GM12892 (cell line): ENCODE data around the gene CD8B. TPM values are rescaled to one million over a fixed set of nuclear protein-coding genes. Genes with fewer than 3 reads are reported as not detected.
"Not testable (repeated sequence)": the region's sequence is repeated elsewhere in the genome, so short reads cannot be mapped to it uniquely, and the experiment has no call there.

Source experiments
- DNase-seq: peaks from one replicate; pipeline ENCODE4 v3.0.0; 2011; ENCODE audit not compliant: insufficient read length
- FAIRE-seq: peaks from 2 replicates; lab custom pipeline; 2011; peaks lifted over from hg19 to GRCh38; lab: Jason Lieb, UNC
- polyA plus RNA-seq: library from polyadenylated mRNA; unstranded; fragments of >200 nt; gene quantifications from one replicate; pipeline ENCODE4 v1.2.1, GENCODE V29; 2012; ENCODE audit warnings: missing spikeins, inconsistent platforms; ENCODE audit not compliant: missing spikeins

CD8B gene
- polyA plus RNA-seq, result not detected

DNA sequence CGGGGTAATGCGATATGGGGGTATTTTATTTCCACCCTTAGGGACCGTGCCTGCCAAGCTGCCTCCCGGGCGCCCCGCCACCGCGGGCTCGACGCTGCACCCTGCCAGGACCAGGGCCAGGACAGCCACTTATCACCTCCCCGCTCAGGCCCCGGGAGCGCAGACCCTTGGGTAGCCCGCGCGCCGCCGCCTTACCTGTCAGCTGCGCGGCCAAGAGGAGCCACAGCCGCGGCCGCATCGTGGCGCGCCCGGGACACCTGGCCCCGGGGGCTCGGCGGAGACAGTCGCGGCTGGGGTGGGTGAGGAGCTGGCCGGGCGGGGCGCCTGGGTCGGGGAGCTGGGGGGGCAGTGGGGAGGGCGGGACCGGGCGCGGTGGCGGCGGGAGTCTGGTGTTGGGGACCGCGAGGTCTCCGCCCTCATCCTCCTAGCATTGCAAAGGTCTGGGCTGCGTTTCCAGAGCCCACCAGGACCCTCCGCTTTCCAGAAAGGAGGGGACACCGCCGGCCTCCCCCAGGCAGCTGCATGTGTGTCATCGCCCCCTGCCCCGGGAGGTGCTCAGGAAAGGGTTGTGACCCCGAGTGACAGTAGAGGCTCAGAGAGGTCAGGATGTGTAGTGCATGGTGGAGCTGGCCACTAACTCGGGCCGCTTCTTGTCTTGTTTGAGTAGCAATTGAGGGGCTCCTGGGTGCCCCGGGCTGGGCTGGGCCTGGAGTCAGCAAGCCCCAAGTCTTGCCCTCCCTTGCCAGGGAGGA, at the start of gene CD8B:
Gene CD8B (minus strand): TSS at position 259 of the 752 bp plus-strand sequence. CDS start 21 bp downstream, at position 238.
- not testable (repeated sequence) for FAIRE-seq, DNase-seq

DNA sequence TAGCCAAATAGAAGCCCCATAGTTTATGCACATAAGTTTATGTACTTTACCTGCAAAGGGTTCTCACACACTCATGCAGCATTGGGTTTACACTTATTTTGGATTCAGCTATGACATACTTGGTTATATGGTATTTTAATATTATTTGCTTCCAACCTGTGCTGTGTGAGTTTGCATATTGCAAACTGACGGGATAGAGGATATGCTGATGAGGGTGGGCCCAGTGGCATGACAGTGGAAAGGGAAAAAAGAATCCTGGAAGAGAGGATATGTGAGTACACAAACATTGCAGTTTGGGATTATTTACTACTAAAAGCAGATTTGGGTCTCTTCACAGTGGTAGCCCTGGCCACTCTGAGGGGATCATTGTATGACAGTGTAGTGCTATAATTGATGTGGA, 44.2 kb upstream of the CD8B start:
- FAIRE-seq, DNase-seq: not testable (repeated sequence)

DNA sequence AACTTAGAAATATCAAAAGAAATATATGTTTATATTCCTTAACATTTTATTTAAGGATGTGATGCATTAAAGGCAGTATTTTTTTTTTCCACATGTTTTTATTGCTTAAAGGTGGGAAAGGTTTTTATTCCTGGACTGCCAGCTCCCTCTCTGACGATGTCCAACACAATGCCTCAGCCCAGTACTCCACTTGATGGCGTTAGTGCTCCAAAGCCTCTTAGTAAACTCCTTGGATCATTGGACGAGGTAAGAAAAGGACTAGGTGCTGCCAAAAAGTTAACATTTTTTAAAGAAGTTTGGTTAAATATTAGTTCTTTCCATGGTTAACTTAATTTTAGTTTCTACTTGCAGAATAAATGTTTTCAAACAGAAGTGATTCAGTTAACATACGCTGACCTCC, 39.0 kb upstream of the CD8B start:
- not testable (repeated sequence) for FAIRE-seq, DNase-seq

- FAIRE-seq, DNase-seq: not testable (repeated sequence)
These were observed 24.3 kb upstream of the CD8B start for GRCh38 chr2:86886026-86886425.

- FAIRE-seq, result not testable (repeated sequence)
These were observed 21.2 kb upstream of the CD8B start for GRCh38 chr2:86882865-86883264.

DNA sequence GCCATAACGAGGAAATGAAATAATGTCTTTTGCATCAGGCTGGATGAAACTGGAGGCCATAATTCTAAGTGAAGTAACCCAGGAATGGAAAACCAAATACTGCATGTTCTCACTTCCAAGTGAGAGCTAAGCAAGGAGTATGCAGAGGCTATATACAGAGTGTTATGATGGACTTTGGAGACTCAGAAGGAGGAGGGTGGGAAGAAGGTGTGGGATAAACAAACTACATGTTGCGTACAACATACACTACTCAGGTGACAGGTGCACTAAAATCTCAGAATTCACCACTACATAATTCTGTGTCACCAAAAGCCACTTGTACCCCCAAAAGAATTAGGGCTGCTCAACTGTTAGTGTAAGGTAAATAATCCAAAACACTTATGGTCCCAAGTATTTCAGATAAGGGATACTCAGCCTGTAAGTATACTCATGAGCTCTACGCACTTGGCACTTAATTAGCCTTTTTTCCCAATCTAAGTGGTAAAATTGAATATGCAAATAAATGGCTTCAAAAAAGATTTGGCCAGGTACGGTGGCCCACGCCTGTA, 20.5 kb upstream of the CD8B start:
- FAIRE-seq, DNase-seq: not testable (repeated sequence)

More at GRCh38 chr2:86882865-86883264, 21.2 kb upstream of the CD8B start:
- not testable (repeated sequence) for DNase-seq

DNA sequence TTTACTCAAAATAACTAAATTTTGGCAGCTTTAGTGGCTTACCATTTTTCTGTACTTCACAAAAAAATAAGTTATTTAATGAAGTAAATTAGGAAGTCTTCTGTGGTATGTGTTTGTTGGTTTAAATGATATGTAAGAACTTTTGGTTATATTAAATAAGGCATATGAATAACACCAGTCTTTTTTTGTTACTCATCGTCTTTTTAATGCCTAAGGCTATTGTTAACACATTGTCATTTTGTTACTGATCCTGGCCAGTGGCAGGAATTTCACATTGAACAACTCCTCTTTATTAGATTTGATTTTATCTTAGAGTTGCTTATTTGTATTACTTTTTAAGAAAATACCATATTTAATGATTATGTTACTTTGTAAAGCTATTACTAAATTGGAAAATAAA, 17.3 kb upstream of the CD8B start:
- DNase-seq, FAIRE-seq: not testable (repeated sequence)

GRCh38 chr2:86870941-86871340, 9.3 kb upstream of the CD8B start:
- not testable (repeated sequence) for FAIRE-seq, DNase-seq

DNA sequence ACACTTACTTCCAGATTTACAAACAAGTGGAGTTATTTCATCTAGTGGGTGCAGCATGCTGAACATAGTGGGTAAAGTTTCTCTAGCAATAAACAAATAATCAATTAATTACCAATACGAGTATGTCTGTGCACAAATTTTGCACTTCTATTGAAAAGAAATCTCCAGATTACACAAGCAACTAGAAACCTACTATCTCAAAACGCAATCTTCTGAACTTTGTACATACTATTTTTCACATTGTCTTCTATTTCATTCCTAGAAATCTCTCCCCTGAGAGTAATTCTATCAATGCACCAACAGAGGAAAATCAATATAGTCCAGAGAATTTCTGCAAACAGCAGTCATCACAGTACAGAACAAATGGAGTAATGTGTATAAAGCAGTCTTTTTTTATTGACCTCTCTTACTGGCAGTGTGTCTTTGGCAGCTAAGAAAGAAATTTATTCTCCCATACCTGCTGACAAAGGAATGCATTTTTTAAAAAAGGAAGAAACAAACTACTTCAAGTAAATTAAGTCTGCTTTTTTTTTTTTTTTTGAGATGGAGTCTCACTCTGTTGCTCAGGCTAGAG, 7.3 kb upstream of the CD8B start:
- FAIRE-seq, result not testable (repeated sequence)

DNA sequence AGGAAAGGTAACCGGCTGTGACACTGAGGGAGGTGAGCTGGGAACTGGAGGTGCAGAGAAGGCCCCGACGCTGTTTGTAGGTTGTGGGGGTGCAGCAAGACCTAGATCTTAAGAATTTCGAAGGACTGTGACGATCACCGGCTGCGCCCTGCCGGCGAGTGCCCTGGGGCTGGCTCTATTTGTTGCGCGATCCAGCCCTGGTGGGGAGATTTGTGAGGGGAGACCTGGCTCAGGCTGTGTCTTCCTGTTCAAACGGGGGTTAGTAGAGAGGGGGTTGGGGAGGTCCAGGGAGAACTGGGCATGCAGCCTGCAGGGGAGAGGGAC, 656 bp upstream of the CD8B start:
- not testable (repeated sequence) for FAIRE-seq, DNase-seq

More for the DNA sequence above, 7.3 kb upstream of the CD8B start:
- not testable (repeated sequence) for DNase-seq

GRCh38 chr2:86861175-86861574, 511 bp downstream of the CD8B start:
- not testable (repeated sequence) for DNase-seq, FAIRE-seq

DNA sequence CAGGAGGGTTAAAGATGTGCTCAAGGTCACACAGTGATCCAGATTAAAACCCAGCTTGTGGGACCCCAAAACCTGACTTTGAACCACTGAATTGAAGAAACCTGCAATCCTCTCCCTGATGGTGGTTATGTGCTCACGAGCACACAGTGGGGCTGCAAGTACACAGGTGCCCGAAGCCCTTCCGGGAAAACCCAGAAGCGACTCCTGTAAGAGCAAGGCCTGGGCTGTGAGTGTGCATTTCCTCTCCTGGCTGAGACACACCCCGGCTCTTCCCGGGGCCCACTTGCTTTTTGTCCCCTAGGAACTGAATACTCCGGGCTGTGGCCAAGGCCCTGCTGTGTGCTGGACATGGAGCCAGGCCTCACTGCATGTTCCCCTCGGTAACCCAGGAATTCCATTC, 1.1 kb downstream of the CD8B start:
- DNase-seq, FAIRE-seq: not testable (repeated sequence)

DNA sequence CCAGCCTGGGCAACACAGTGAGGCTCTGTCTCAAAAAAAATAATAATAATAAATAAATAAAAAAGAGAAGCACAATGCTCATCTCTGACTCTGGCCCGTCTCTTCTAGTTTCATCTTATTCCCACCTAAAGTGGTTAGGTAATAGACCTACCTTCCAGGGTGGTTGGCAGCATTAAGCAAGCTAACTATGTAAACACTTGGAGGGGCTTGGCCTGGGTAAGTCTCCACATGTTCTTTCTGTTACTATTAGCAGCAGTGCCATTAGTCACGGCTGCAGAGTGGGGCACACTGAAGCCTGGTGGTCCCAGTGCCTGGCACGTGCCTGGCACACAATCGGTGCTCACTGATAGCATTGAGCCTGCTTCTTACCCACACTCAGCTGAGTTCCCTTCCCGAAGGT, 4.0 kb downstream of the CD8B start:
- FAIRE-seq, DNase-seq: not testable (repeated sequence)

DNA sequence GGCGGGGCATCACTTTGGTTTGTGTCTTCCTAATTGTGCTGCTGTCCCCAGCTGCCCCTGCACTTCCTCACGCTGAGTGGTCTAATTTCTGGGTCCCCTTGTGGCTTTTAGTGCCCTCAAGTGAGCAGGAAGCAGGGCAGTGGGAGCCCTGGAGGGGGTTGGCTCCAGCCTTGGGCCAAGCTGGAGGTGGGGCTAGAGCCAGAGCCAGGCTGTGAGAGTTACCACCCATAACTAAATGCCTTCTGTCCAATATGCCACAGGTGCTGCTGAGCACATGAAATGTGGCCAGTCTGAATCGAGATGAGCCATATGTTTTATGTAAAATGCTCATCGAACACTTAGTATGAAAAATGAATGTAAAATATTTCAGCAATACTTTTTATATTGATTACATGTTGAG, 5.2 kb downstream of the CD8B start:
- FAIRE-seq, DNase-seq: not testable (repeated sequence)

GRCh38 chr2:86855981-86856380, 5.7 kb downstream of the CD8B start:
- FAIRE-seq, DNase-seq: not testable (repeated sequence)

DNA sequence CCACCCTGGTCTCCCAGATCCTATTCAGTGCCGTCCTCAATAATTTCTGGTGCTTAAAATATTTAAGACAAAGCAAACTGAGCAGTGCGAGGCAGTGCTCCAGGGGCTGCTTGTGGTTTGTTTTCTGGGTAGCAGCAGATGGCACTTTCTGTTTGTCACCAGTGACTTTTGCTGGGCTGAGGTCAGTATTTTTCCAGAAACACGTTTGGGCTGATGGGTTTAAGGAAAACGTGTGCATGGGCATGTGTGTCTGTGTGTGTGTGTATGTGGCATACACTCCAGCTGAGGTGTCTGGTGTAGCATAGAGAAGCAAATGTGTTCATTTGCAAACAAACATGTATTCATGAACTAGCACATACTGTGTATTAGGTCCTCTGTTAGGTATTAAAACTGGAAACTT, 10.1 kb downstream of the CD8B start:
- FAIRE-seq, DNase-seq: not testable (repeated sequence)

DNA sequence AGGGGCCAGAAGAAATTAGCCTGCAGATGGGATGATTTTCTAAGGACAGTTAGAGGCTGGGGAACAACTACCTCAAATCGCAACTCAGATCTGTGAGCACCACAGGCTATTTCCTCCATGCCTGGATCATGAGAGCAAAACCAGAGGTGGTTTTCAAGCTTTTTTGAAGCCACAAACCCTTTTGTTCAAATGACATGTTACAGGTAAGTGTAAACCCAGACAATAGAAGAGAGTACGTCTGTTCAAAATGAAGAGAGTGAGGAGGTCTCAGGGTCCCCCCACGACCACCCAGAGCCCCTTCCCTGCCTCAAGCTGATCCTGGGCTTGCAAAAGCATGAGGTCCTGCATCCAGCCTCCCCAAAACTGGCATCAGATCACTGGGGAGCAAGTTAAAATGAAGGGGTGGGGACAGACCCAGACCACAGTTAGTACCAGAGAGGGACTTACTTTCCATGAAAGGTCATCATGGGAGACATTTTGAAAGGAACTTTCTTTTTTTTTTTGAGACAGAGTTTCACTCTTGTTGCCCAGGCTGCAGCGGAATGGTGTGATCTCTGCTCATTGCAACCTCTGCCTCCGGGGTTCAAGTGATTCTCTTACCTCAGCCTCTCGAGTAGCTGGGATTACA, 19.0 kb downstream of the CD8B start:
- not testable (repeated sequence) for FAIRE-seq, DNase-seq

DNA sequence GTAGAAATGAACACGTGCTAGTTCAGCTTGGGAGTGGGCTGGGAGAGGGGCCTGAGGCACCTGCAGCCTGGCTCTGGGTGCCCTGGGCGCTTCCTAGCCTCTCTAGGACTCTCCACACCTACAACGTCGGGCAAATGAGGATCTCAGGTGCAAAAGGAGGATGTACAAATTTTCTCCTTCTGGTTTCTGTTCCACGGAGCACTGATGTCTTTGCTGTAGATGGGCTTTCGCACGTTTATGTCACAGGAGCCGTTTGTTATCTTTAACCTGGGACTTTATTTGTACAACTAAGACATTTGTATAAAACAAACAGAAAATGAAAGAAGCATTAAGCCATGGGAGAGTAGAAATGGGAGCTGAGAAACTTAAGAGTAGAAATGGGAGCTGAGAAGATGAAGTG, 20.4 kb downstream of the CD8B start:
- FAIRE-seq, DNase-seq: not testable (repeated sequence)

DNA sequence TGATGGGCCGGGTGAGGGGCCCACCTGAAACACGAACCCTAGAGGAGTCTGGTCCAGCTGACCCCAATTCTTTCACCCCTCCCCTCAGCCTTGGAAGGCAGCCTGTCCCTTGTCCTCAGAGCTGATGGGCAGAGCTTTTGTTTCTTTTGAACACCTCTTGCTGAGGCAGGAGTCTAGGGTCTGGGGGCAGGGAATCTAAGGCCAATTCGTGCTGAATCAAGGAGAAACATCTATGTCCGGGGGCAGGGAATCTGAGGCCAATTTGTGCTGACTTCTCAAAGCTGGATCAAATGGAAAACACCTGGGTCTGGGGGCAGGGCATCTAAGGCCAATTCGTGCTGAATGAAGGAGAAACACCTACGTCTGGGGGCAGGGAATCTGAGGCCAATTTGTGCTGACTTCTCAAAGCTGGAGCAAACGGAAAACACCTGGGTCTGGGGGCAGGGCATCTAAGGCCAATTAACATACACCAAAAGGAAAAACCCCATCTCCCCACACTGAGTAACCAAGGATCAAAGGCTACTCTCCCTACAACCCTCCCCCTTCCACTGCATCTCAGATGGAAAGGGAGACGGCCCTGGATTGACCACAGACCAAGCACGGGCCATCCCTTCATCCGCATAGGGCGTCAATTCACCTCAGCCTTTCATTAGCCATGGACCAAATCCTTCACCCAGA, 21.7 kb downstream of the CD8B start:
- FAIRE-seq, DNase-seq: not testable (repeated sequence)

DNA sequence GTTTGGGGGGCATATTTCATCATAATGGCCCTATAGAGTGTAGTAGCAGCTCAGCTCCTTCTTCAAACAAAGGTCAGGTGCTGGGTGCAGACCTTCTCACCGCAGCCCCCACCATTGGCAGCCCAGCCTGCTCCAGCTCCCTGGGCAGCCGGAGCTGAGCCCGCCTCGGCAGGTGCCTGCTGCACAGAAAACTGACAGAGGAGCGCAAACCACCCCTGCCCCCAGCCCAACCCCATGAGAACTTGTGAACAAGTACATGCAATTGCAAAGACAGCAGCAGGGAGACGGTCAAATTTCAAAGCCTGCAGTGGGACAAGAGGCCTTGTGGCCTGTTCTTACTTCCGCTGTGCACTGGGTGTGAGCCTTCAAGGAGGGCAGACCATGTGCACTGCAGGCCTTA, 22.2 kb downstream of the CD8B start:
- not testable (repeated sequence) for DNase-seq, FAIRE-seq
